MCF 10A (cell line): ENCODE results near the gene DBNL. TPM values are rescaled to one million over a fixed set of nuclear protein-coding genes. Genes with fewer than 3 reads are reported as not detected.

Source experiments
- BruUV-seq: library from RNA; stranded (reverse); fragments of 400-500 nt; replicated peaks from 2 replicates; lab custom pipeline; 2021; lab: Mats Ljungman, UMichigan
- CTCF ChIA-PET: fragments of 300-600 bp; sonication (Branson Sonifier 250); formaldehyde crosslinking; extraction: SDS; loops from one replicate; lab custom pipeline; 2021; ENCODE audit warnings: antibody characterized with exemption, inconsistent platforms; lab: Yijun Ruan, JAX
- POLR2A ChIA-PET: fragments of 300-600, 350-650 bp; sonication (Branson Sonifier 250); formaldehyde crosslinking; extraction: SDS; loops from one replicate; lab custom pipeline; 2020; ENCODE audit warnings: antibody characterized with exemption, inconsistent platforms; lab: Yijun Ruan, JAX
- DNase-seq: peaks from one replicate; pipeline ENCODE4 v3.0.0-alpha.2; 2018; ENCODE audit not compliant: unreplicated experiment
- H3K27ac Mint-ChIP-seq: one replicate; pipeline ENCODE4 v1.8.0; 2022; ENCODE audit warnings: mild to moderate bottlenecking, low read depth, mixed read lengths; ENCODE audit not compliant: unreplicated experiment
- H3K27me3 Mint-ChIP-seq: one replicate; pipeline ENCODE4 v1.8.0; 2022; ENCODE audit warnings: mixed read lengths; ENCODE audit not compliant: insufficient read depth, unreplicated experiment
- H3K36me3 Mint-ChIP-seq: one replicate; pipeline ENCODE4 v1.8.0; 2022; ENCODE audit warnings: mild to moderate bottlenecking, moderate library complexity, mixed read lengths; ENCODE audit not compliant: insufficient read depth, unreplicated experiment
- H3K4me1 Mint-ChIP-seq: one replicate; pipeline ENCODE4 v1.8.0; 2022; ENCODE audit warnings: mixed read lengths; ENCODE audit not compliant: insufficient read depth, unreplicated experiment
- H3K4me3 Mint-ChIP-seq: one replicate; pipeline ENCODE4 v1.8.0; 2022; ENCODE audit warnings: mild to moderate bottlenecking, moderate library complexity, mixed read lengths; ENCODE audit not compliant: unreplicated experiment
- H3K9me3 Mint-ChIP-seq: one replicate; pipeline ENCODE4 v1.8.0; 2022; ENCODE audit warnings: mixed read lengths; ENCODE audit not compliant: unreplicated experiment
- CTCF ChIP-seq: fragments of 200-600 bp; IDR thresholded peaks from one replicate; pipeline ENCODE4 v1.8.0; 2022; ENCODE audit warnings: antibody characterized with exemption, mild to moderate bottlenecking; ENCODE audit not compliant: unreplicated experiment
- intact Hi-C: fragments of 100-400 bp; cut with micrococcal nuclease; formaldehyde crosslinking; loops from 2 replicates; pipeline ENCODE4 v1.14.1; 2022
- total RNA-seq: library from RNA; stranded (reverse); gene quantifications from 2 replicates; pipeline ENCODE4 v1.2.3, GENCODE V29; 2022

Gene DBNL
- total RNA-seq, 1 experiment from 2014 or later: 49.7 TPM

GRCh38 chr7:44077681-44078091, 33.2 kb downstream of the DBNL start:
- CTCF ChIA-PET: interaction anchor here (1.0 kb wide), 1 partner anchor 118 kb away, joined by 3 read pairs; no protein-coding TSS in a partner anchor
- no TSS peak for BruUV-seq

GRCh38 chr7:44078521-44078920, 34.0 kb downstream of the DBNL start:
- H3K4me1 Mint-ChIP-seq: peaks cover 13% of the 10 kb centered on the region
- DNase-seq: no peak
- H3K4me3 Mint-ChIP-seq: no peak overlapping the region
- ChIA-PET CTCF (interaction anchor here (0.6 to 1.0 kb wide), 2 partner anchors 117 to 357 kb away, joined by 3 to 4 read pairs; no protein-coding TSS in a partner anchor), POLR2A (interaction anchor here (0.6 kb wide), 1 partner anchor 123 kb away, joined by 4 read pairs; no protein-coding TSS in a partner anchor)
- no peaks in the 10 kb centered on the region for H3K9me3 Mint-ChIP-seq
- TF ChIP-seq CTCF: no peak
- no peak overlapping the region for H3K27ac Mint-ChIP-seq
- peaks cover 39% of the 10 kb centered on the region for H3K36me3 Mint-ChIP-seq
- no peaks in the 10 kb centered on the region for H3K27me3 Mint-ChIP-seq
- intact Hi-C loops: no loop called here
- no TSS peak for BruUV-seq

More at GRCh38 chr7:44077681-44078091, 33.2 kb downstream of the DBNL start:
- no peak for TF ChIP-seq CTCF
- H3K27ac Mint-ChIP-seq: no peak overlapping the region
- intact Hi-C loops: no loop called here
- H3K9me3 Mint-ChIP-seq: no peaks in the 10 kb centered on the region
- H3K36me3 Mint-ChIP-seq: peaks cover 47% of the 10 kb centered on the region
- POLR2A ChIA-PET: no interaction called here
- no peak for DNase-seq
- H3K4me3 Mint-ChIP-seq: no peak overlapping the region
- H3K27me3 Mint-ChIP-seq: no peaks in the 10 kb centered on the region
- peaks cover 21% of the 10 kb centered on the region for H3K4me1 Mint-ChIP-seq

- POLR2A ChIA-PET: interaction anchor here (0.6 kb wide), 1 partner anchor 122 kb away, joined by 4 read pairs; no protein-coding TSS in a partner anchor
- H3K9me3 Mint-ChIP-seq: no peaks in the 10 kb centered on the region
Observed at GRCh38 chr7:44079331-44080021, 35.0 kb downstream of the DBNL start.

More at GRCh38 chr7:44079331-44080021, 35.0 kb downstream of the DBNL start:
- Mint-ChIP-seq H3K4me3 (no peak overlapping the region), H3K27ac (no peak overlapping the region), H3K36me3 (peaks cover 35% of the 10 kb centered on the region), H3K27me3 (no peaks in the 10 kb centered on the region), H3K4me1 (peaks cover 7% of the 10 kb centered on the region)
- CTCF ChIA-PET: no interaction called here
- no peak for DNase-seq
- no peak for TF ChIP-seq CTCF
- intact Hi-C loops: loop anchor here (5.0 kb wide), 1 partner anchor 43 kb away; the partner anchor contains the start of gene POLD2
- BruUV-seq: no TSS peak
